ENCODE data around the gene TMTC1. TPM values are rescaled to one million over a fixed set of nuclear protein-coding genes. Genes with fewer than 3 reads are reported as not detected.

The TMTC1 gene
- total RNA-seq, 4 donors from 2014 or later = 7.4 to 25.6 (median 15.4) TPM

GRCh38 chr12:29763301-29763683, 20.4 kb downstream of the TMTC1 start:
- Histone ChIP-seq H3K9me3 (no peaks in the 10 kb centered on the region), H3K36me3 (no peaks in the 10 kb centered on the region), H3K27me3 (no peaks in the 10 kb centered on the region), H3K27ac (no peak overlapping the region), H3K4me1 (no peaks in the 10 kb centered on the region), H3K4me3 (no peak overlapping the region)
- no peak for TF ChIP-seq POLR2A (IDR thresholded peaks at IDR 0.05)
- TF ChIP-seq CTCF (IDR thresholded peaks at IDR 0.05) = no peak
- DNase-seq = no peak

DNA sequence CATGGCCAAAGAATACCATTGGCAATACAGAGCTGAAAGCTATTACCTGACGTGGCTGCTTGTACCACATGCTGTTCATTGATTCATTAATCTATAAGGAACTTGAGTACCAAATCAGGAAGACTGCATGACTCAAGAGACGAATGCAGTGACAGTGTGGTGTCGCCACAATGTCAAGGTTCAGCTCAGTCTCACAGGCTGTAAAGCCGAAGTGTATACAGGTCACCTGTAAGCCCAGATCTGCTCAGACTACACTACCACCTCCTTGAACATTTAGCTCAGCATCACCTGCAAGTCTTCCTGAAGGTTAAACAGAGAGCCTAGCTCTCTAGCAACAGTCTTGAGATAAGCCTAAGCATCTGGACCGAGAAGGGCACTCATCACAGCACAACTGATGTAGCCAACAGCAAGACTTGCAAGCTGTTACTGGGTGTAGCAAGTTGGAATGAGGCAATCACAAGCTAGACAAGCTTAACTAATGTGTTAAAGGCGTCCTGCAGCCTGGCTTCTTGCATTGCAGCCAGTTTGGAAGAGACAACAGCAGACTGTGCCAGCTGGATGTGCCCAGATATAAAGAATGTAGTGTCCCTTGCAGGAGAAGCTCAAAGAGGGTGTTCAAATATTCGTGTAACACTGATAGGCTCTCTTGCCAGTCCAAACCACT, 21.0 kb downstream of the TMTC1 start:
- no peak for TF ChIP-seq POLR2A (IDR thresholded peaks at IDR 0.05)
- TF ChIP-seq CTCF (IDR thresholded peaks at IDR 0.05) = no peak
- Histone ChIP-seq H3K27ac (no peak overlapping the region), H3K36me3 (no peaks in the 10 kb centered on the region), H3K9me3 (no peaks in the 10 kb centered on the region), H3K4me3 (no peak overlapping the region), H3K4me1 (no peaks in the 10 kb centered on the region), H3K27me3 (no peaks in the 10 kb centered on the region)
- no peak for DNase-seq

GRCh38 chr12:29759950-29760349, 23.8 kb downstream of the TMTC1 start:
- H3K27ac ChIP-seq = no peak overlapping the region
- H3K4me1 ChIP-seq = no peaks in the 10 kb centered on the region
- no peak for DNase-seq
- H3K9me3 ChIP-seq = no peaks in the 10 kb centered on the region
- no peaks in the 10 kb centered on the region for H3K27me3 ChIP-seq
- no peak overlapping the region for H3K4me3 ChIP-seq
- TF ChIP-seq CTCF (IDR thresholded peaks at IDR 0.05) (no peak), POLR2A (IDR thresholded peaks at IDR 0.05) (no peak)
- no peaks in the 10 kb centered on the region for H3K36me3 ChIP-seq

DNA sequence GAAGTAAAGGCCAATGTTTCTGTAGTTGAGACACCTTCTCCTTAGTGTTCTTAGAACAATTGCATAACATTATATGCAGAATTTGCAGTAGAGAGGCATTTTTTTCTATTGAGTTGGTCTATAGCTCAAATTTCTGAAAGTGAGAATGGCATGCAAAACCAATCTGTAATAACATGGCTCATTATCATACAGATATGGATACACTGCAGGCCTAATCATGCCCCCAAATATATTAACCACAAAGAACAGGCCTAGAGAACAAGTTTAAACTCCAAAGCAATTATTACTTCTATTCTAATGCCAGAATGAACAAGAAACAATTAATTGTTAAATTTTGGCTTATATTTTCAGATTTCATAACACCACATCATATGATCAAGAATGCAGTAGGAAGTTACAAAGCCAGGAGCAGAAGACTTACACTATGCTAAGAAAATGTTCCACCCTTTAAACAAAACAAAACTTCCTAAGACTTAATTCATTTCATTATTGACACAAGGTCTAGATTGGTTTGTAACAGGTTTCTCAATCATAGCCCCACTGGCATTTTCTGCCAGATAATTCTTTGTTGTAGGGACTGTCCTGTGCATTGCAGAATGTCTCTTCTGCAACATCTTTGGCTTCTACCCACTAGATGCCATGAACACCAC, 26.9 kb downstream of the TMTC1 start:
- H3K36me3 ChIP-seq = no peaks in the 10 kb centered on the region
- no peak for DNase-seq
- H3K4me1 ChIP-seq = no peaks in the 10 kb centered on the region
- no peak overlapping the region for H3K4me3 ChIP-seq
- no peak overlapping the region for H3K27ac ChIP-seq
- H3K9me3 ChIP-seq = no peaks in the 10 kb centered on the region
- TF ChIP-seq CTCF (IDR thresholded peaks at IDR 0.05) (no peak), POLR2A (IDR thresholded peaks at IDR 0.05) (no peak)
- H3K27me3 ChIP-seq = no peaks in the 10 kb centered on the region

GRCh38 chr12:29754235-29755189, 29.2 kb downstream of the TMTC1 start:
- TF ChIP-seq CTCF (IDR thresholded peaks at IDR 0.05) = no peak
- no peaks in the 10 kb centered on the region for H3K36me3 ChIP-seq
- H3K27me3 ChIP-seq = no peaks in the 10 kb centered on the region
- no peaks in the 10 kb centered on the region for H3K4me1 ChIP-seq
- DNase-seq = no peak
- H3K27ac ChIP-seq = no peak overlapping the region
- H3K9me3 ChIP-seq = no peaks in the 10 kb centered on the region
- no peak overlapping the region for H3K4me3 ChIP-seq
